NCI-H2196 (cell line): ENCODE results near the gene SLC35G1.

Experiments used
- DNase-seq: peaks from one replicate; lab custom pipeline; 2025; ENCODE audit not compliant: unreplicated experiment; lab: John Stamatoyannopoulos, UW

The SLC35G1 gene

GRCh38 chr10:93875032-93875358 is 18.8 kb upstream of the SLC35G1 start:
- DNase-seq = no peak

GRCh38 chr10:93876381-93876780 is 17.4 kb upstream of the SLC35G1 start:
- no peak for DNase-seq

- DNase-seq = no peak
Measured at GRCh38 chr10:93879273-93879672, 14.5 kb upstream of the SLC35G1 start.

- DNase-seq = no peak
Measured at GRCh38 chr10:93894516-93895378, 969 bp downstream of the SLC35G1 start.

GRCh38 chr10:93897070-93897780 is 3.4 kb downstream of the SLC35G1 start:
- DNase-seq = no peak

GRCh38 chr10:93899109-93899508 is 5.3 kb downstream of the SLC35G1 start:
- no peak for DNase-seq

GRCh38 chr10:93903051-93903450 is 9.3 kb downstream of the SLC35G1 start:
- DNase-seq = no peak

GRCh38 chr10:93904901-93905300 is 11.1 kb downstream of the SLC35G1 start:
- no peak for DNase-seq

- DNase-seq = no peak
Measured at GRCh38 chr10:93907059-93907458, 13.3 kb downstream of the SLC35G1 start.

- no peak for DNase-seq
Measured at GRCh38 chr10:93911866-93912265, 18.1 kb downstream of the SLC35G1 start.

- no peak for DNase-seq
Measured at GRCh38 chr10:93912444-93912843, 18.7 kb downstream of the SLC35G1 start.

GRCh38 chr10:93913706-93914105 is 19.9 kb downstream of the SLC35G1 start:
- DNase-seq = no peak

- DNase-seq = no peak
Measured at GRCh38 chr10:93915598-93915997, 21.8 kb downstream of the SLC35G1 start.

GRCh38 chr10:93916257-93917063 is 22.7 kb downstream of the SLC35G1 start:
- peak; percentile 1 for DNase-seq

GRCh38 chr10:93917064-93917391 is 23.2 kb downstream of the SLC35G1 start:
- no peak for DNase-seq

GRCh38 chr10:93917821-93918220 is 24.0 kb downstream of the SLC35G1 start:
- DNase-seq = no peak

GRCh38 chr10:93921338-93921737 is 27.6 kb downstream of the SLC35G1 start:
- no peak for DNase-seq

GRCh38 chr10:93926613-93927012 is 32.8 kb downstream of the SLC35G1 start:
- DNase-seq = no peak

- DNase-seq = no peak
Measured at GRCh38 chr10:93938140-93938539, 44.4 kb downstream of the SLC35G1 start.

- DNase-seq = no peak
Measured at GRCh38 chr10:93940881-93941280, 47.1 kb downstream of the SLC35G1 start.

- DNase-seq = no peak
Measured at GRCh38 chr10:93941606-93942005, 47.8 kb downstream of the SLC35G1 start.

- no peak for DNase-seq
Measured at GRCh38 chr10:93945819-93946218, 52.0 kb downstream of the SLC35G1 start.
